ENCODE results near the gene GFI1B.
"Not testable (repeated sequence)": the region's sequence is repeated elsewhere in the genome, so short reads cannot be mapped to it uniquely, and the experiment has no call there.

Gene GFI1B

GRCh38 chr9:133031130-133031422 lies 52.6 kb downstream of the GFI1B start:
- no peak for FAIRE-seq
- no peak for TF ChIP-seq CTCF (IDR thresholded peaks at IDR 0.05; ENCODE audit: insufficient read depth, missing control alignments)
- DNase-seq (ENCODE audit: insufficient read length, low spot score): no peak

- no peak for DNase-seq (ENCODE audit: insufficient read length, low spot score)
Measured at GRCh38 chr9:133031496-133031911, 53.0 kb downstream of the GFI1B start.

GRCh38 chr9:133032171-133032570 lies 53.7 kb downstream of the GFI1B start:
- FAIRE-seq (no peak), DNase-seq (ENCODE audit: insufficient read length, low spot score) (no peak)
- TF ChIP-seq CTCF (IDR thresholded peaks at IDR 0.05; ENCODE audit: insufficient read depth, missing control alignments): no peak

More at GRCh38 chr9:133031496-133031911, 53.0 kb downstream of the GFI1B start:
- no peak for TF ChIP-seq CTCF (IDR thresholded peaks at IDR 0.05; ENCODE audit: insufficient read depth, missing control alignments)
- no peak for FAIRE-seq

GRCh38 chr9:133035669-133036068 lies 57.2 kb downstream of the GFI1B start:
- FAIRE-seq (no peak), DNase-seq (ENCODE audit: insufficient read length, low spot score) (no peak)
- TF ChIP-seq CTCF (IDR thresholded peaks at IDR 0.05; ENCODE audit: insufficient read depth, missing control alignments): no peak

- DNase-seq (ENCODE audit: insufficient read length, low spot score) (no peak), FAIRE-seq (no peak)
- no peak for TF ChIP-seq CTCF (IDR thresholded peaks at IDR 0.05; ENCODE audit: insufficient read depth, missing control alignments)
Measured at GRCh38 chr9:133037775-133038515, 59.5 kb downstream of the GFI1B start.

GRCh38 chr9:133040892-133041479 lies 62.5 kb downstream of the GFI1B start:
- TF ChIP-seq CTCF (IDR thresholded peaks at IDR 0.05; ENCODE audit: insufficient read depth, missing control alignments): peak; percentile 44
- not testable (repeated sequence) for DNase-seq (ENCODE audit: insufficient read length, low spot score); FAIRE-seq

Data from D721Med (cell line).